NOMO-1 (cell line): ENCODE results near the gene STX5.
"Not testable (repeated sequence)": the region's sequence is repeated elsewhere in the genome, so short reads cannot be mapped to it uniquely, and the experiment has no call there.

ENCODE experiments used
- DNase-seq, 2 experiments: peaks; one replicate each; lab custom pipeline; 2025; ENCODE audit not compliant: unreplicated experiment in 2 of 2; lab: John Stamatoyannopoulos, UW

Gene STX5

GRCh38 chr11:62832336-62833234 is 734 bp upstream of the STX5 start, which contains the start of gene TEX54:
TEX54 (minus strand) TSS chr11:62832841.
- peak in 1 of 2 experiments; percentile 40 for DNase-seq

GRCh38 chr11:62830904-62831519 is 839 bp downstream of the STX5 start:
- DNase-seq: no peak

GRCh38 chr11:62828130-62828529 is 3.7 kb downstream of the STX5 start:
- DNase-seq: not testable (repeated sequence)

GRCh38 chr11:62823677-62824076 is 8.2 kb downstream of the STX5 start:
- no peak for DNase-seq

- DNase-seq: peak in 1 of 2 experiments; percentile 21
Observed at GRCh38 chr11:62817129-62817528, 14.7 kb downstream of the STX5 start.

- DNase-seq: peak; percentile 79 to 92
Observed at GRCh38 chr11:62816557-62816956, 15.3 kb downstream of the STX5 start.

GRCh38 chr11:62811659-62812058 is 20.2 kb downstream of the STX5 start:
- DNase-seq: no peak

GRCh38 chr11:62810748-62811147 is 21.1 kb downstream of the STX5 start:
- DNase-seq: no peak

- peak; percentile 84 to 87 for DNase-seq
Observed at GRCh38 chr11:62806611-62807121, 25.2 kb downstream of the STX5 start.

GRCh38 chr11:62805961-62806441 is 25.9 kb downstream of the STX5 start:
- DNase-seq: no peak

GRCh38 chr11:62805076-62805892 is 26.6 kb downstream of the STX5 start, which contains the start of gene NXF1:
NXF1 (minus strand) TSS chr11:62805440; CDS start chr11:62805356, 84 bp downstream.
- peak; percentile 91 to 98 for DNase-seq

GRCh38 chr11:62804310-62805075 is 27.4 kb downstream of the STX5 start:
- peak in 1 of 2 experiments; percentile 24 for DNase-seq

GRCh38 chr11:62801071-62801470 is 30.8 kb downstream of the STX5 start:
- DNase-seq: no peak

- DNase-seq: no peak
Observed at GRCh38 chr11:62799486-62799885, 32.4 kb downstream of the STX5 start.

GRCh38 chr11:62796281-62796680 is 35.6 kb downstream of the STX5 start:
- no peak for DNase-seq

- no peak for DNase-seq
Observed at GRCh38 chr11:62794201-62794775, 37.6 kb downstream of the STX5 start.

GRCh38 chr11:62792202-62792575 is 39.7 kb downstream of the STX5 start:
- no peak for DNase-seq

GRCh38 chr11:62791501-62792201 is 40.2 kb downstream of the STX5 start, which contains the start of gene TMEM223:
TMEM223 (minus strand) TSS chr11:62792006; CDS start chr11:62791994, 12 bp downstream.
- peak; percentile 71 to 89 for DNase-seq

GRCh38 chr11:62789576-62789975 is 42.3 kb downstream of the STX5 start:
- DNase-seq: no peak
